GM19397 (cell line): ENCODE data around the gene DVL1.

ENCODE experiments used
- ATAC-seq: cut with Tn5 transposase; IDR thresholded peaks from one replicate; pipeline ENCODE4 v1.9.1; 2021; ENCODE audit warnings: mild to moderate bottlenecking, moderate library complexity; ENCODE audit not compliant: unreplicated experiment

Gene DVL1

DNA sequence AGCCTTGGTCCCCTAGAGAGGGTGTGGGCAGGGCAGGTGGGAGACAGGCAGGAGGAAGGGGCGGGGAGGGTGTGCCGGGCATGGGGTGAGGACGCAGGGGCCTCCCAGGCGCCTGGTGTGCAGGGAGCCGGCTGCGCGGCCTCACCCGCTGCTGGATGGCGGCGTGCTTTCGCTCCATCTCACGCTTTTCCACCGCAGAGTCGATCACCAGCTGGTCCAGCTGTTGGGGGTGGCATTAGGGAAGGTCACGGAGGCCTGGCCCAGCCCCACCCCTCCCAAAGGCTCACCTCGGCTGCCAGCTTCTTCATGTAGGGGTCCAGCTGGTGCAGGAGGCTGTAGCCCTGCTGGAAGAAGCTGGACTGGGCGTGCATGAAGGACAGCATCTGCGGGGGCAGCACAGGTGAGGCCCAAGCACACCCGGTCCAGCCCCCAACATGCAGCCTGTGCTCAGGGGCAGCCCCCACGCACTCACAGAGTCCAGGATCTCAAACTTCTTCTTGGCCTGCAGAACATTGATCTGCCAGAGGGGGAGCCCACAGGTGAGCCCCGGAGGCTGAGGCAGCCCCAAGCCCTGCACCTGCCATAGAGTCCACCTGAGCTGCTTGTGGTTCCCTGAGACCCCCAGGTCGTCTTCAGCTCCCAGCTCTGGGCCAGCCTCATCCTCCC, 49.4 kb downstream of the DVL1 start:
- ATAC-seq: no peak

DNA sequence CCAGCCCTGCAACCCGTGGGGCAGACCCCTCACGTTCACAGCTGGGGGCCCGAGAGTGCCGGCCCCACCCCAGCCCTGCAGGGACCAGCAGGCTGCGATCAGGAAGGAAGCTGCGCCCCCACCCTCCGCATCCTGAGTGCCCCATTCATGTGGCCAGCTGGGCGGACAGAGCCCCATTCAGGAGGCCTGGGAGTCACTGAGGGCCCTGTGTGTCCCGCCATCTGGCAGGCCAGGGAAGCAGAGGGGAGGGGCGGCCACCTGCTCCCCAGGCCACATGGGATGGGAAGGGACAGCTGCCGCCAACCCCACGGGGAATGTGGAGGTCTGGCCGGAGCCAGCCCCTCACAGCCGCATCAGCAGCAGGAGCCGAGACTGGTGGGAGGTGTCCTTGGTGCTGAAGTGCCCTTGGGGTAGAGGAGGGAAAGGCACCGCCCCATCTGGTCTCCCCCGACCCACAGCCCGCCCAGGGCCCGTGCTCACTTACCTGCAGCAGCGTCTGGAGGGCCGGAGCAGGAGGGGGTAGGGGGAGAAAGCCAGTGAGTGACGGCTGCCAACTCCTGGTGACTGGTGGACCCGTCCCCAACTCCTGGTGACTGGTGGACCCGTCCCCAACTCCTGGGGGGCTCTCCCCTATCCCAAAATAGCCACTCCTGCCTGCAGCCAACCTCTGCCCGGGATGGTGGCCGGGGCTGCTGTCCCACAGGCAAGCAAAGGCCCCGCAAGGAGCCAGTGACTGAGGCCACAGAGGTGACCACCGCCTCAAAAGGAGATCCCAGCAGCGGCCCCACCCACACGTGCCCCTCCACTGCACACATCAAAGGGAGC, 50.1 kb downstream of the DVL1 start:
- no peak for ATAC-seq

- ATAC-seq: no peak
Measured at GRCh38 chr1:1297802-1298424, 51.3 kb downstream of the DVL1 start.

DNA sequence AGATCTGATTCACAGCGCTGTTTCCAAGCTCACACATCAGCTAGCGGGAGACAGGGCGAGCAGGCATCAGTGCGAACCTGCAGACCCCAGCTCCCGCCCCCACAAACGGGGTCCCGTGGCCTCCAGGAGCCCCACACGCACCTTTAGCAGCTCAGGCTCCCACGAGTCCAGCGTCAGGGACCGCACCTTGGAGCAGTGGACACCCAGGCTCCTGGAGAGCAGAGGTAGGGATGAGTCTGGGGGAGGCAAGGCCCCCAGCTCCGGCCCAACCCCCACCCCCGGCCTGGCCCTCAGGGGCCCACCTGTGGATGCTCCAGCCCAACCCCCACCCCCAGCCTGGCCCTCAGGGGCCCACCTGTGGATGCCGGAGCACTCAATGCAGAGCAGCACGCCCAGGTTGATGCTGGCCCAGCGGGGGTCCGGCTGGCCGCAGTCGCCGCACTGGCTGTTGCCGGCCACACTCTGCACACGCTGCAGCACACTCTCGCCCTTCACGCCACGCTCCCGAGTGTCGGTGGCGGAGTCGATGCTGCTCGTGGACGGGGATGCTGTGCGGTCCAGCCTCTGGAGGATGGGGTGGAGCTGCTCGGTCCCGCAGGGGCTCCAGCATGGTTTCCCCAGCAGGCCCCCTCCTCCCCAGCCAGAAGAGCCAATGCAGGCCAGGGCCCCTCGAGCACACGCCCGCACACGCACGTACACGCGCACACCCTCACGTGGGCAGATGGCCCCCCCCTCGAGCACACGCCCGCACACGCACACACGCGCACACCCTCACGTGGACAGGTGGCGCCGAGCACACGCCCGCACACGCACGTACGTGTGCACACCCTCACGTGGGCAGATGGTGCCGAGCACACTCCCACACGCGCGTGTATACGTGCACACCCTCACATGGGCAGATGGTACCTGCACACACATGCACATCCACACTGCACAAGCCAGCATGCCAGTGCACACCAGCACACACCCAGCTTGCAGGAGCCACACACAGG, 52.9 kb downstream of the DVL1 start:
- no peak for ATAC-seq

DNA sequence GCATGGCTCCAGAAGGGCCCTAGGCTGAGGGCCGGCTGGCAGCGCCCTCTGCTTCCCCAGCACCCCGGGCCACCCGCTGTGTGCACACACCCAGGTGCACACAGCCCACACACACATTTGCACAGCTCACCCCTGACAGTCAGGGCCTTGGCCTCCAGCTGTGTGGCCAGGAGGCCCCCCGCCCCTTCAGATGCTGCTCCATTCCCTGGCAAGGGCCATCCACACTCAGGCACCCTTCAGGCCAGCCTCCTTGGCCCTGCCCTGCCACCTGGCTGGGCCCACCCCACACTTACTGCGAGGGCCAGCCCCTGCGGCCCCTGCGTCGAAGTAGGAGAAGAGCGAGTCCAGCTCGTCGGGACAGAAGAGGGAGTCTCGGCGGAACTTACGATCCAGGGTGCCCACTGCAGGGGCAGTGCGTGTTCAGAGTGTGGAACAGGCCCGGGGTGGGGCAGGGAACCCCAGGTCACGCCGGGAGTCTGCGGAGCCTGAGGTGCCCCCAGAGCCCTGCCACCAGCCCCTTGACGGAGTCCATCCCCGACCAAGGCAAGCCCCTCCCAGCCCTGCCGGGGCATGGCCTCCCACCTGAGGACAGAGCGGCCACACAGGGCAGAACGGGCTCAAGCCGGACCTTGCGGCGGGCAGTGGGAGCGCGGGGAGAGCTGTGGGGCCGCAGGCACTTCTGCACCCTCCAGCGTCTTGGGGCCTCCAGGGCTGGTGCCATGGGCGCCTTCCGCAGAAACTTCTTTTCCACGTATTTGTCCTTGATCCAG, 53.9 kb downstream of the DVL1 start:
- no peak for ATAC-seq

DNA sequence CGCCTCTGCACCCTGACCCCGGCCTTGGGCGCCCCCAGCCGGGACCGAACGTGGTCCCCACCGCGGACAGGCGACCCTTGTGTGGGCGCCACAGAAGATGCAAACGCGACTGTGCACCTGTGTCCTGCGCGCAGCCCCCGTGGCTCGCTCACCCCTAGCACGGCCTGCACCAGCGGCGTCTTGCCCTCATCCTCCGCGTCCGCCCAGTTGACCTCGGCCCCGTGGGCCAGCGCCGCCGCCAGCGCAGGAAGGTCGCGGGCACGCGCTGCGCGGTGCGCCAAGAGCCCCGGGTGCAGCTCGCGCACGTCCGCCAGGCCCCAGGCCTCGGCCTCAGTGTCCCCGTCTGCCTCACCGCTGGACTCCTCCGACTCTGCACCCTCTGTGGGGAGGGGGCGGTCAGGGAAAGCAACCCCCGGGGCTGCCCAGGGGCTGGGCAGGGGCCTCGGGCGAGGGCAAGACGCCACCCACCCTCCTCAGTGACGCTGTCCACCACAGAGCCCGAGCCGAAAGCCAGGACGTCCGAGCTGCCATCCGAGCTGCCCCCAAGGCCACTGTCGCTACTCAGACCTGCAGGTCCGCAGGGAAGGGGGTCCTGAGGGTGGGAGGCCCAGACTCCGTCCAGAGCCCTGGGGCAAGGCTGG, 54.8 kb downstream of the DVL1 start:
- ATAC-seq: no peak

DNA sequence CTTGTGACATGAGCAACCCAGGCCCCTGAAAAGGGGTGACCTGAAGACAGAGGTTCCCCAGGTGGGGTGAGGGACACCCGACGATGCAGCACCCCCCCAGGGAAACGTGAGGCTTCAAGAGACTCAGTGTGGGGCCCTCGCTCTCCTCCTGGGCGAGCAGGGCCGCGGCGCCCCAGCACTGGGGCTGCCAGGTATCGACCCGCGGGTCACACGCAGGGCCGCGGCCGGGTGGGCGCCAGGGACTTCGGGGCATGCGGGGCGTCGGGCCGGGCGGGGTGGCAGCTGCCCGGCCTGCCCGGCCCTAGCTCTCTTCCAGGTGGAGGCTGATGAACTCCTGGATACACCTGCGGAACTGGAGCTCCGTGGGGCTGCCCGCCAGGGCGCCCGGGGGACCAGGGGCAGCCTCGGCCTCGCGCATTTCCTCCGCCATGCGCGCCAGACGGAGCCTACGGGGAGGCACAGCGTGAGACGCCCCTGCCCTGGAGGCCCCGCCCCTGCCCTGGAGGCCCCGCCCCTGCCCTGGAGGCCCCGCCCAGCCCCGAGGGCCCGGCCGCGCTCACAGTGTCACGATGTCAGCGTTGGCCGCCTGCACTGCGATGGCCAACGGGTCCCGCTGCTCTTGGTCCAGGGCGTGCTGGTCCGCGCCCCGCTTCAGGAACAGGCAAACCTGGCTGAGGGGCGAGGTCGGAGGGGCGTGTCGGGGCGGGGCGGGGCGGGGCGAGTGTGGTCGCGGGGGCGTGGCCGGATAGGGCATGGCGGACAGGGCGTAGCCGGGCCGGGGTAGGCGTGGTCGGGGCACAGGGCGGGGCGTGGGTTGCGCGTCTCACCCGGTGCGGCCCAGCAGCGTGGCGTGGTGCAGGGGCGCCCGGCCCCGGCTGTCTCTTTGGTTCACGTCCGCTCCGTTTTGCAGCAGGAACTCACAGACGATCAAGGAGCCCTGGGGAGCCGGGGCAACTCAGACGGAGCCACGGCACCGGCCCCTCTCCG, 55.7 kb downstream of the DVL1 start:
- ATAC-seq: no peak

DNA sequence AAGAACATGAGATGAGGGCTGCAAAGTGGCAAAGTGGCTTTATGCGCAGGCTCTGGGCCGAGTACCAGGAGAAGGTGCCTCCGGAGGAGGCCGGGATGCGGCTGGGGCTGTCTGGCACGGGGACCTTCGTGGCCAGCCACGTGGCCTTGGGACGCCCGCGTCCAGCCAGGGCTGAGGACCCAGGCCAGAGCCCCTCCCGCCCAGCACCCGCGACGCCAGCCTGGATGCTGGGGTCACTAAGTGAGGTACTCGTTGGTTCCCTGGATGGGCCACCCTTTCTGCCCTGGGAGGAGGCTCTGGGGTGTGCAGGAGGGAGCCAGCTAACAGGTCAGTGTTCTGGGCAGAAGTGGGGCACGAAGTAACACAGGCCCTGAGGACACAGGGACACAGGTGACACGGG, 56.4 kb downstream of the DVL1 start:
- ATAC-seq: no peak

DNA sequence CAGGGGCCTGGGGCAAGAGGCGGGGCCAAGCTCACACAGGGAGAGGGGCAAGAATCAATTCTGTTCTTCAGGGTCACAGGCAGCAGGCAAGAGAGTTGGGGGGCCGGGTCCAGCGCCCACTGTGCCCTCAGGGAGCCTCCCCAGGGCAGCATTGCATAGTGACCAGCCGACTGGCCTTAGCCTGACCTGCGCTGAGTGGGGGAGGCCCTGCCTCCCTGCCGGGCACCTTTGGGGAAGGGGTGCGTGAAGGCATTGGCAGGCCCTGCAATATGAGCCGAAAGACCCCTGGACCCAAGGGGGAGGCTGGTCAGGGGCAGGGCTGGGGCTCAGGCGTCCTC, 56.8 kb downstream of the DVL1 start:
- no peak for ATAC-seq

DNA sequence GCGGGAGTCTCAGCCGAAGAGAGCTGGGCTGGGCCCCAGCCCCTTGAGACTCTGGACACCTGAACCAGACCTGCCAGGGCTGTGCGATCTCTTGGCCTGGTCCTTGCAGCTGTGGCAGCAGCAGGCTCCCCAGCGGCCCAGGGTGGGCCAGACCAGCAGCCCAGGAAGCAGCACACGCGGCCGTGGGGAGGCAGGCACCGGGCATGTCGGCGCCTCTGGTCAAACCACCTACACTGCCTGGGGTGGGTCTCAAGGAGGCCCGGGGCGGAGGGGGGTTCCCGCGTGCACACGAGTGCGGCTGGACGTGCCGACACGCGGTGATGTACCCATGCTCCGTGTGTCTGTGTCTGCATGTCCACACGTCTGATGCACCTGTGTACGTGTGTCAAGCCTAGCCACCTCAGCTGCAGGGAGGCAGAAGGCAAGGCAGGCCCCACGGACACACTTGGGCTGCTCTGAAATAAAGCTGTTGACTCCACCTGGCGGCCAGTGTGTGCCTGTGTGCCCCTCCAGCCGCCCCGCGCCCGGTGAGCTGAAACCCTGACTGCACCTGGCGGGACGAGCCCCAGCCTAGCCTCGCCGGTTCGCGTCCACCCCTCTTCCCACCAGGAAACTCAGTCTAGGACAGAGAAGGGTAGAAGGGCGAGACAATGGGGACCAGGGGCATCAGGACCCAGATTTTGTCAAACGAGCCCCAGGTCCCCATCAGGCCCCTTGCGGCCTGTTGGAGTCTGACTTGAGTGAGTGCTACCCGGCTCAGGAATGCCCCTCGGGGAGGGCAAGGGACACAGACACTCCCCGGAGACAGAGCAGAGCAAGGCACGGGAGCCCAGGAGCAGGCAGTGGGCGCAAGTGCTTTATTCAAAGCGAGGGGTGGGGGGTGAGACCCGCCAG, 57.4 kb downstream of the DVL1 start:
- ATAC-seq: no peak

- no peak for ATAC-seq
Measured at GRCh38 chr1:1291023-1291528, 58.1 kb downstream of the DVL1 start.

DNA sequence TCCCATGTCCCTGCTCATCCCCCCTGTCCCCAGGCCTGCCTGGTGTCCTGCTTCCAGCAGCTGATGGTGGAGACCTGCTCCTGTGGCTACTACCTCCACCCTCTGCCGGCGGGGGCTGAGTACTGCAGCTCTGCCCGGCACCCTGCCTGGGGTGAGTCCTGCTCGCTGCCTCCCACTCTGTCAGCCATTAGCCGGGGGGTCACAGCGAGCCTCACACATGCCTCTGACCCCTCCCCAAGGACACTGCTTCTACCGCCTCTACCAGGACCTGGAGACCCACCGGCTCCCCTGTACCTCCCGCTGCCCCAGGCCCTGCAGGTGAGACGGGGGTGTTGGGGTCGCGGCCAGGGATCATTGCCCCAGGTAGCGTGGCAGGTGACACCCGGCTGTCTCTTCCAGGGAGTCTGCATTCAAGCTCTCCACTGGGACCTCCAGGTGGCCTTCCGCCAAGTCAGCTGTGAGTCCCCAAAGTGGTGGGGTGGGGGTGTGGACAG, 58.9 kb downstream of the DVL1 start:
- no peak for ATAC-seq

GRCh38 chr1:1287288-1288110, 61.7 kb downstream of the DVL1 start:
- no peak for ATAC-seq

DNA sequence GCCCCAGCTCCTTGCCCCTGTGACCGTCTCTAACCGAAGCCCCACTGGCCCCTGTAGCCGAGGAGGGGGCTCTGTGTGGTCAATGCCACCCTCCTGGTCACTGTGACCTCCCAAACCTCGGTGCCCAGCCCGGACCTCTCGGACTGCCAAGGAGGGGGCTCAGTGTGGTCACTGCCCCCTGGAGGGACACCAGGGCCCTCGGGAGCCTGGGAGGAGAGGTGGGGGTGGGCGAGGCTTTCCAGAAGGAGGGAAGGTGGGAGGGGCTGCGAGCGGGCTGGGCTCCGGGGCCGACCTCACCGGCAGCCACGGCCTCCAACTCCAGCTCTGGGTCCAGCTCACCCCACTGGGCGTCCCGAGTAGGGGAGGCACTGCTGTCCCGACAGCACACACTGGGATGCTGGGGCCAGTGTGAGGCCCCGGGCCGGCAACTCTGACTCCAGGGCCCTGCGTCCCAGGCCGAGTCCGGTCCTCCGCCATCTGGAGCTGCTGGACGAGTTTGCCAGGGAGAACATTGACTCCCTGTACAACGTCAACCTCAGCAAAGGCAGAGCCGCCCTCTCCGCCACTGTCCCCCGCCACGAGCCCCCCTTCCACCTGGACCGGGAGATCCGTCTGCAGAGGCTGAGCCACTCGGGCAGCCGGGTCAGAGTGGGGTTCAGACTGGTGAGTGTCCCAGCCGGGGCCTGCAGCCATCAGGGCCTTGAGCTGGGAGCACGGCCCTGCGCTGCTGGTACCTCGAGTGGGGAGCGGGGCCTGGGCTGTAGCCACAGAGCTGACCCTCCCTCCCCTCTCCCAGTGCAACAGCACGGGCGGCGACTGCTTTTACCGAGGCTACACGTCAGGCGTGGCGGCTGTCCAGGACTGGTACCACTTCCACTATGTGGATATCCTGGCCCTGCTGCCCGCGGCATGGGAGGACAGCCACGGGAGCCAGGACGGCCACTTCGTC, 62.6 kb downstream of the DVL1 start:
- no peak for ATAC-seq

GRCh38 chr1:1285611-1286311, 63.5 kb downstream of the DVL1 start:
- no peak for ATAC-seq
